K562 (cell line): ENCODE measurements around the gene SENP1. TPM values are rescaled to one million over a fixed set of nuclear protein-coding genes. Genes with fewer than 3 reads are reported as not detected.

Experiments used
- ATAC-seq: fragments of 200-7000 bp; cut with Tn5 transposase; 3 replicates; pipeline ENCODE4 v1.9.1; 2020; ENCODE audit warnings: moderate library complexity
- BruUV-seq: library from RNA; stranded (reverse); fragments of 400-500 nt; replicated peaks from 2 replicates; lab custom pipeline; 2021; lab: Mats Ljungman, UMichigan
- CTCF ChIA-PET: fragments of 300-600 bp; formaldehyde crosslinking; extraction: SDS; loops from one replicate; lab custom pipeline; 2021; ENCODE audit warnings: low intra/inter-chr PET ratio; lab: Yijun Ruan, JAX
- POLR2A ChIA-PET: fragments of 300-600, 350-650 bp; sonication (Branson Sonifier 250); formaldehyde crosslinking; extraction: SDS; loops from one replicate; lab custom pipeline; 2021; ENCODE audit warnings: antibody characterized with exemption, inconsistent platforms; lab: Yijun Ruan, JAX
- DNase-seq, 4 experiments: peaks; one replicate each; pipeline versions ENCODE4 v3.0.0 to v3.0.0-alpha.2; 2011 to 2018; ENCODE audit warnings: low spot score in 3 of 4, mixed read lengths in 3 of 4; ENCODE audit errors: extremely low read depth in 1 of 4
- FAIRE-seq: peaks from 2 replicates; lab custom pipeline; 2011; peaks lifted over from hg19 to GRCh38; lab: Jason Lieb, UNC
- H2AFZ ChIP-seq: 2 replicates; pipeline ENCODE4 v1.6.0; 2011; ENCODE audit warnings: low read depth, low read length, control low read depth, inconsistent platforms
- H3K27ac ChIP-seq: fragments of 200-600 bp; 3 replicates; pipeline ENCODE4 v1.8.0; 2011; ENCODE audit warnings: low read depth, mild to moderate bottlenecking, control low read depth, inconsistent platforms, low read length, moderate library complexity, mixed read lengths; ENCODE audit errors: extremely low read depth
- H3K27me3 ChIP-seq, 2 experiments: fragments of 300-600 bp in 1 of 2; 2 replicates in 1 of 2; 3 replicates in 1 of 2; pipeline versions ENCODE4 v1.6.0 to v1.8.0; 2011; ENCODE audit warnings: inconsistent platforms in 2 of 2, low read length in 2 of 2, mild to moderate bottlenecking in 1 of 2, mixed read lengths in 1 of 2, moderate library complexity in 1 of 2; ENCODE audit not compliant: control insufficient read depth in 2 of 2, insufficient read depth in 2 of 2
- H3K36me3 ChIP-seq: fragments of 300-600 bp; 3 replicates; pipeline ENCODE4 v1.8.0; 2011; ENCODE audit warnings: mild to moderate bottlenecking, low read length, inconsistent platforms; ENCODE audit not compliant: control insufficient read depth, insufficient read depth
- H3K4me1 ChIP-seq, 2 experiments: fragments of 200-600 bp in 1 of 2; replicated peaks in 1 of 2; 2 replicates in 1 of 2; 3 replicates in 1 of 2; pipeline versions ENCODE4 v1.5.1 to v1.8.0; 2011; ENCODE audit warnings: inconsistent platforms in 2 of 2, low read length in 2 of 2, mild to moderate bottlenecking in 1 of 2, mixed read lengths in 1 of 2, moderate library complexity in 1 of 2; ENCODE audit not compliant: control insufficient read depth in 2 of 2, insufficient read depth in 2 of 2
- H3K4me2 ChIP-seq: 2 replicates; pipeline ENCODE4 v1.6.1; 2011; ENCODE audit warnings: low read length, control low read depth, inconsistent platforms, mixed read lengths; ENCODE audit not compliant: insufficient read depth
- H3K4me3 ChIP-seq: fragments of 200-600 bp; sonication (generic), shearing (Covaris generic); 2 replicates; pipeline ENCODE4 v1.5.1; 2016; ENCODE audit warnings: control low read depth, inconsistent platforms
- H3K79me2 ChIP-seq: fragments of 200-600 bp; 3 replicates; pipeline ENCODE4 v1.8.0; 2011; ENCODE audit warnings: low read length, inconsistent platforms; ENCODE audit not compliant: control insufficient read depth, insufficient read depth
- H3K9ac ChIP-seq, 2 experiments: 2 replicates each; pipeline versions ENCODE4 v1.6.0 to v1.6.1; 2011; ENCODE audit warnings: low read depth in 2 of 2, low read length in 2 of 2, control low read depth in 1 of 2, inconsistent platforms in 1 of 2, mild to moderate bottlenecking in 1 of 2, mixed read lengths in 1 of 2; ENCODE audit not compliant: insufficient read depth in 1 of 2
- H3K9me1 ChIP-seq: one replicate; pipeline ENCODE4 v1.6.0; 2011; ENCODE audit warnings: inconsistent platforms, mild to moderate bottlenecking, low read length, moderate library complexity; ENCODE audit not compliant: control insufficient read depth, insufficient read depth
- H3K9me3 ChIP-seq: replicated peaks from 2 replicates; pipeline ENCODE4 v1.5.1; 2011; ENCODE audit warnings: low read depth, low read length, inconsistent platforms; ENCODE audit not compliant: control insufficient read depth, insufficient read depth
- H4K20me1 ChIP-seq: replicated peaks from 2 replicates; pipeline ENCODE4 v1.6.1; 2011; ENCODE audit warnings: low read length, inconsistent platforms, mixed read lengths; ENCODE audit not compliant: control insufficient read depth, insufficient read depth
- E2F8 ChIP-seq: fragments of 450-650 bp; IDR thresholded peaks from 2 replicates; pipeline ENCODE4 v1.7.1; 2018; ENCODE audit warnings: mild to moderate bottlenecking, low read depth; ENCODE audit not compliant: partially characterized antibody
- NR0B1 ChIP-seq: fragments of 450-650 bp; IDR thresholded peaks from one replicate; pipeline ENCODE4 v1.6.1; 2018; ENCODE audit warnings: mild to moderate bottlenecking, moderate library complexity; ENCODE audit not compliant: partially characterized antibody
- POLR2AphosphoS5 ChIP-seq: IDR thresholded peaks from 2 replicates; pipeline ENCODE4 v1.6.1; 2011; ENCODE audit warnings: mild to moderate bottlenecking, low read depth, low read length, moderate library complexity; ENCODE audit not compliant: control insufficient read depth, insufficient read depth
- ZNF584 ChIP-seq: fragments of 200-800 bp; sonication (Bioruptor generic); IDR thresholded peaks from 2 replicates; pipeline ENCODE4 v1.6.1; 2016; ENCODE audit warnings: low read depth, mild to moderate bottlenecking, missing genetic modification characterization, missing compliant biosample characterization
- WGBS: fragments of 100-300 bp; shearing (Covaris generic); methylation state at CpG from one replicate; pipeline ENCODE4 v1.1.6; 2016; ENCODE audit warnings: low coverage, mixed read lengths; ENCODE audit not compliant: insufficient coverage; ENCODE audit errors: missing lambda C conversion rate; 5-methylcytosine and 5-hydroxymethylcytosine counted together
- in situ Hi-C: fragments of 300-500 bp; cut with MboI; formaldehyde crosslinking; loops from 4 replicates; pipeline ENCODE4 v1.15.0; 2018; ENCODE audit warnings: inconsistent platforms, mixed read lengths
- intact Hi-C: fragments of 100-400 bp; cut with micrococcal nuclease; formaldehyde crosslinking; loops from 2 replicates; pipeline ENCODE4 v1.14.2; 2022
- polyA plus RNA-seq, 8 experiments: library from polyadenylated mRNA; depleted of rRNA in 4 of 8; stranded (reverse) in 5 of 8; unstranded in 3 of 8; fragments of >200 nt; fragmentation: Nextera tagmentation in 2 of 8; fragmentation: Illumina TruSeq in 1 of 8; extraction: Ambion mirVana in 2 of 8; extraction: Trizol in 1 of 8; gene quantifications; 2 replicates each; pipeline versions ENCODE4 v1.2.1 to v1.2.3, GENCODE V29; 2011 to 2014; ENCODE audit warnings: inconsistent platforms in 1 of 8, missing spikeins in 1 of 8
- total RNA-seq, 7 experiments: library from RNA; depleted of rRNA in 6 of 7; stranded (reverse); fragments of >200 nt in 6 of 7; fragmentation: Illumina TruSeq in 2 of 7; extraction: Trizol in 2 of 7; gene quantifications; 2 replicates each; pipeline versions ENCODE4 v1.2.1 to v1.2.3, GENCODE V29; 2011 to 2021; ENCODE audit warnings: low replicate concordance in 1 of 7

The SENP1 gene
- total and polyA plus RNA-seq, 9 of the 15 experiments (the other 6 are each of a cell fraction or from before 2014, with no cell fraction given), result 15.5 to 59.0 (median 36.3) TPM

GRCh38 chr12:48145981-48146380 lies 40.1 kb upstream of the SENP1 start:
- ATAC-seq, result no peak
- Histone ChIP-seq H3K9me3 (no peaks in the 10 kb centered on the region), H3K9me1 (no peaks in the 10 kb centered on the region), H3K4me1 (peaks cover 0 to 4% of the 10 kb centered on the region in 2 experiments; a peak in 1 of 5 replicates), H3K36me3 (peaks cover 78% of the 10 kb centered on the region), H3K27ac (no peak overlapping the region), H3K4me2 (no peak overlapping the region), H4K20me1 (no peaks in the 10 kb centered on the region), H2AFZ (no peak overlapping the region), H3K27me3 (no peaks in the 10 kb centered on the region), H3K79me2 (no peaks in the 10 kb centered on the region), H3K4me3 (no peak overlapping the region), H3K9ac (no peak overlapping the region)
- ChIA-PET POLR2A (interaction anchor here (0.7 to 2.1 kb wide), 2 partner anchors 8 to 10 kb away, joined by 4 to 15 read pairs; partner anchors contain the start of gene ASB8), CTCF (no interaction called here)
- intact Hi-C loops (no loop called here), in situ Hi-C loops (no loop called here)
- FAIRE-seq, result no peak
- no peak for TF ChIP-seq POLR2AphosphoS5
- TF ChIP-seq E2F8, result no peak
- no peak for TF ChIP-seq ZNF584 (CRISPR knock-in tag)
- TF ChIP-seq NR0B1, result no peak
- no peak for DNase-seq
- WGBS, result 0% methylated on average over 1 of the region's 1 CpG
- BruUV-seq, result no TSS peak
